ENCODE results near the gene GALNT11. TPM values are rescaled to one million over a fixed set of nuclear protein-coding genes. Genes with fewer than 3 reads are reported as not detected.
A peak's percentile ranks its signal among the peaks of the same experiment; 100 is the strongest.
"Not testable (repeated sequence)": the region's sequence is repeated elsewhere in the genome, so short reads cannot be mapped to it uniquely, and the experiment has no call there.

Gene GALNT11
- total and polyA plus RNA-seq, 2 experiments from 2014 or later = 41.6 to 49.4 TPM

DNA sequence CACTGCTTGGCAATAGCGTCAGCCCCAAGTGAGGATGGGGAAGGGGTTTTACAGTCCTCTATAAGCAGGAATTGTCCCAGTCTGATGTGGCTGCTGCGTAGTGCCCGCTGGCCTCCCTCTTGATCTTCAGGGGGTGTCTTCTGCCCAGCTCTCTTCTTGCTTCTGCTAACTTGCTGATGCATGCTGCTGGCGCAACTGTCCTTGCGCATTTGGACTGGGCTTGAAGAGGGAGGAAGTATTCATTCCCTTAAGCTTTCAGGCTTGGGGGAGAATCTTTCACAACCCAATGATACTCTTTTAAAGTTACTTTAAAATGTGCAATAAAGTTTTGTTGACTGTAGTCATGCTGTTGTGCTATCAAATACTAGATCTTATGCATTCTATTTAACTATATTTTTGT is 10.3 kb downstream of the GALNT11 start:
- no peak for TF ChIP-seq CTCF (IDR thresholded peaks at IDR 0.05; ENCODE audit: low read depth, low read length)
- Histone ChIP-seq H3K4me3 (no peak overlapping the region), H3K27ac (no peak overlapping the region)

GRCh38 chr7:152038410-152038809 is 12.9 kb downstream of the GALNT11 start:
- H3K4me3 ChIP-seq; H3K27ac ChIP-seq; H3K9me3 ChIP-seq (ENCODE audit: low read depth); DNase-seq (ENCODE audit: low read depth in 1 of 2, low spot score in 1 of 2); H3K36me3 ChIP-seq; H3K4me1 ChIP-seq (ENCODE audit: low read depth); H3K27me3 ChIP-seq: not testable (repeated sequence)

More for the DNA sequence above, 10.3 kb downstream of the GALNT11 start:
- Histone ChIP-seq H3K36me3 (no peaks in the 10 kb centered on the region), H3K4me1 (ENCODE audit: low read depth) (no peaks in the 10 kb centered on the region), H3K9me3 (ENCODE audit: low read depth) (no peaks in the 10 kb centered on the region), H3K27me3 (no peaks in the 10 kb centered on the region)
- DNase-seq (ENCODE audit: low read depth in 1 of 2, low spot score in 1 of 2) = no peak

DNA sequence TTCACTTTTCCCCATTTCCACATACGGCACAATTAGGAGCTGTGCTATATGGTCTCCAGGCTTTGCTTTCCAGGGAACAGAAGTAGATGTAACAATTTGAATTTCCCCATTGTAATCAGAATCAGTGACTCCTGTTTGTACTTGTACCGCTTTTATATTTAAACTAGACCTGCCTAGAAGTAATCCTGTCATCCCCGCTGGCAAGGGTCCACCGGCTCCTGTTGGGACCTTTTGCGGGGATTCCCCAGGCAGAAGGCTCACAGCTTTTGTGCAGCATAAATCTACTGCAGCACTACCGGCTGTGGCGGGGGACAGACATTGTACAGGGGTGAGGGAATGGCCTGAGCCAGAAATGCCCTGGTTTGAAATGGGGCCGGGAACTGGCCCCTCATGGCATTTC is 17.6 kb downstream of the GALNT11 start:
- not testable (repeated sequence) for H3K9me3 ChIP-seq (ENCODE audit: low read depth); H3K36me3 ChIP-seq; H3K27me3 ChIP-seq; H3K4me3 ChIP-seq; DNase-seq (ENCODE audit: low read depth in 1 of 2, low spot score in 1 of 2); H3K4me1 ChIP-seq (ENCODE audit: low read depth); H3K27ac ChIP-seq

DNA sequence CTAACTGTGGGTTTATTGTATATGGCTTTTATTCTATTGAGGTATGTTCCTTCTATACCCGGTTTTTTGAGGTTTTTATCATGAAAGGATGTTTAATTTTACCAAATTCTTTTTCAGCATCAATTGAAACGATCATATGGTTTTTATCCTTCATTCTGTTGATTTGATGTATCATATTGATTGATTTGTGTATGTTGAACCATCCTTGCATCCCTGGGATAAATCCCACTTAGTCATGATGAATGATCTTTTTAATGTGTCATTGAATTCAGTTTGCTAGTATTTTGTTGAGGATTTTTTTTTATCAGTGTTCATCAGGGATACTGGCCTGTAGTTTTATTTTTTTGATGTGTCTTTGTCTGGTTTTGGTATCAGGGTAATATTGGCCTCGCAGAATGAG is 19.4 kb downstream of the GALNT11 start:
- not testable (repeated sequence) for H3K27ac ChIP-seq; H3K9me3 ChIP-seq (ENCODE audit: low read depth); H3K36me3 ChIP-seq; H3K4me1 ChIP-seq (ENCODE audit: low read depth); H3K4me3 ChIP-seq; DNase-seq (ENCODE audit: low read depth in 1 of 2, low spot score in 1 of 2); H3K27me3 ChIP-seq

- no peak for DNase-seq (ENCODE audit: low read depth in 1 of 2, low spot score in 1 of 2)
- Histone ChIP-seq H3K36me3 (no peaks in the 10 kb centered on the region), H3K9me3 (ENCODE audit: low read depth) (no peaks in the 10 kb centered on the region), H3K4me1 (ENCODE audit: low read depth) (no peaks in the 10 kb centered on the region), H3K27me3 (no peaks in the 10 kb centered on the region), H3K27ac (no peak overlapping the region), H3K4me3 (no peak overlapping the region)
- TF ChIP-seq CTCF (IDR thresholded peaks at IDR 0.05; ENCODE audit: low read depth, low read length) = no peak
Measured at GRCh38 chr7:152046531-152046930, 21.1 kb downstream of the GALNT11 start.

DNA sequence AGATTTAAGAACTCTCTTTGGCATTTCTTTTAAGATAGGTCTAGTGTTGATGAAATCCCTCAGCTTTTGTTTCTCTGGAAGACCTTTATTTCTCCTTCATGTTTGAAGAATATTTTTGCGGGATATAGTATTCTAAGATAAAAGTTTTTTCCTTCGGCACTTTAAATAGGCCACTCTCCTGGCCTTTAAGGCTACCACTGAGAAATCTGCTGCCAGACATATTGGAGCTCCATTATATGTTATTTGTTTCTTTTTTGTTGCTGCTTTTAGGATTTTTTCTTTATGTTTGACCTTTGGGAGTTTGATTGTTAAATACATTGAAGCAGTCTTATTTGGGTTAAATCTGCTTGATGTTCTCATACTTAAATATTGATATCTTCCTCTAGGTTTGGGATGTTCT is 22.6 kb downstream of the GALNT11 start:
- no peak for TF ChIP-seq CTCF (IDR thresholded peaks at IDR 0.05; ENCODE audit: low read depth, low read length)
- no peaks in the 10 kb centered on the region for H3K4me1 ChIP-seq (ENCODE audit: low read depth)
- no peak overlapping the region for H3K27ac ChIP-seq
- no peaks in the 10 kb centered on the region for H3K9me3 ChIP-seq (ENCODE audit: low read depth)
- DNase-seq (ENCODE audit: low read depth in 1 of 2, low spot score in 1 of 2) = no peak
- no peak overlapping the region for H3K4me3 ChIP-seq
- no peaks in the 10 kb centered on the region for H3K36me3 ChIP-seq
- H3K27me3 ChIP-seq = no peaks in the 10 kb centered on the region

DNA sequence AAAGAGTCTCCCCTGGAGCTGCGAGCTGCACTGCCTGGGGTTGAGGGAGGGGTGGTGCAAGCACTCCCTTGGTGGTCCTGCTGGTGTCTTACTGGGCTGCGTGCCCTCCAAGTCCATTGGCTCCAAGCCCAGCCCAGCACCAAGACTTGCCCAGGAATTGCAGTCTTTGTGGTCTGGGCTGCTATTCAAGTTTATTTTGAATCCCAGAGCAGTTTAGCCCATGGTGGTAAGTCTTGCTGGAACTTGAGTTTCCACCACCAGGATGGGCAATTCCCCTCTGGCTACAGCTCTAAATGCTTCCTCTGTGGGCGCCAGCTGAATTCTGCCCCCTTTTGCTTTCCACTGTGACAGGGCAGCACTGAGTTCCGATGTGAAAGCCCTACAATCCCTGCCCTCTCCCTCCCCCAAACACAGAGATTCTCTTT is 25.1 kb downstream of the GALNT11 start:
- Histone ChIP-seq H3K4me3 (no peak overlapping the region), H3K4me1 (ENCODE audit: low read depth) (no peaks in the 10 kb centered on the region), H3K9me3 (ENCODE audit: low read depth) (no peaks in the 10 kb centered on the region), H3K27ac (no peak overlapping the region), H3K36me3 (no peaks in the 10 kb centered on the region), H3K27me3 (no peaks in the 10 kb centered on the region)
- DNase-seq (ENCODE audit: low read depth in 1 of 2, low spot score in 1 of 2) = peak in 1 of 2 donors; percentile 83
- TF ChIP-seq CTCF (IDR thresholded peaks at IDR 0.05; ENCODE audit: low read depth, low read length) = peak; percentile 3
